ENCODE measurements around the gene MAPK8.

DNA sequence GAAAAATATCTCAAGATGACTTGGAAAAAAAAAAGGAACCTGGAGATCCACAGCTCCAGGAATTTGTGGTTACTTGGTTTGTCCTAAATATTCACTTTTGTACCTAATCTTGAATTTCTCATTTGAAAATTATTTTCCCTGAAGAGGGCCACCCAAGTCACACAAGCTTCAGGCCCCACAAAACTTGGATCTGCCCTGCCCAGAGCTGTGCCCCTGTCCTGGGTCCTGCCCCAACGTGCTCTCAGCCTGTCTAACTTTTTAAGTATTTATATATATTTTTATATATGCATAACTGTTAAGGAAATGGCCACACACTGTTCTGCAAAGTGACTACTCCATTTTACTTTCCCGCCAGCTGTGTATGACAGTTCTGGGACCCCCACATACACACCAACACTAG is 174.9 kb downstream of the MAPK8 start:
- TF ChIP-seq, protein P1, sequence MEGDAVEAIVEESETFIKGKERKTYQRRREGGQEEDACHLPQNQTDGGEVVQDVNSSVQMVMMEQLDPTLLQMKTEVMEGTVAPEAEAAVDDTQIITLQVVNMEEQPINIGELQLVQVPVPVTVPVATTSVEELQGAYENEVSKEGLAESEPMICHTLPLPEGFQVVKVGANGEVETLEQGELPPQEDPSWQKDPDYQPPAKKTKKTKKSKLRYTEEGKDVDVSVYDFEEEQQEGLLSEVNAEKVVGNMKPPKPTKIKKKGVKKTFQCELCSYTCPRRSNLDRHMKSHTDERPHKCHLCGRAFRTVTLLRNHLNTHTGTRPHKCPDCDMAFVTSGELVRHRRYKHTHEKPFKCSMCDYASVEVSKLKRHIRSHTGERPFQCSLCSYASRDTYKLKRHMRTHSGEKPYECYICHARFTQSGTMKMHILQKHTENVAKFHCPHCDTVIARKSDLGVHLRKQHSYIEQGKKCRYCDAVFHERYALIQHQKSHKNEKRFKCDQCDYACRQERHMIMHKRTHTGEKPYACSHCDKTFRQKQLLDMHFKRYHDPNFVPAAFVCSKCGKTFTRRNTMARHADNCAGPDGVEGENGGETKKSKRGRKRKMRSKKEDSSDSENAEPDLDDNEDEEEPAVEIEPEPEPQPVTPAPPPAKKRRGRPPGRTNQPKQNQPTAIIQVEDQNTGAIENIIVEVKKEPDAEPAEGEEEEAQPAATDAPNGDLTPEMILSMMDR (IDR thresholded peaks at IDR 0.05) = no peak
- TF ChIP-seq POLR2AphosphoS5 (IDR thresholded peaks at IDR 0.05) = no peak
- TF ChIP-seq POLR2A (IDR thresholded peaks at IDR 0.05) = no peak
- no peak for TF ChIP-seq EP300 (IDR thresholded peaks at IDR 0.05)
